GM19328 (cell line): Measurements from ENCODE around the gene HDLBP.

Experiments
- ATAC-seq: cut with Tn5 transposase; IDR thresholded peaks from one replicate; pipeline ENCODE4 v1.9.1; 2021; ENCODE audit warnings: mild to moderate bottlenecking, moderate library complexity; ENCODE audit not compliant: unreplicated experiment

The HDLBP gene

DNA sequence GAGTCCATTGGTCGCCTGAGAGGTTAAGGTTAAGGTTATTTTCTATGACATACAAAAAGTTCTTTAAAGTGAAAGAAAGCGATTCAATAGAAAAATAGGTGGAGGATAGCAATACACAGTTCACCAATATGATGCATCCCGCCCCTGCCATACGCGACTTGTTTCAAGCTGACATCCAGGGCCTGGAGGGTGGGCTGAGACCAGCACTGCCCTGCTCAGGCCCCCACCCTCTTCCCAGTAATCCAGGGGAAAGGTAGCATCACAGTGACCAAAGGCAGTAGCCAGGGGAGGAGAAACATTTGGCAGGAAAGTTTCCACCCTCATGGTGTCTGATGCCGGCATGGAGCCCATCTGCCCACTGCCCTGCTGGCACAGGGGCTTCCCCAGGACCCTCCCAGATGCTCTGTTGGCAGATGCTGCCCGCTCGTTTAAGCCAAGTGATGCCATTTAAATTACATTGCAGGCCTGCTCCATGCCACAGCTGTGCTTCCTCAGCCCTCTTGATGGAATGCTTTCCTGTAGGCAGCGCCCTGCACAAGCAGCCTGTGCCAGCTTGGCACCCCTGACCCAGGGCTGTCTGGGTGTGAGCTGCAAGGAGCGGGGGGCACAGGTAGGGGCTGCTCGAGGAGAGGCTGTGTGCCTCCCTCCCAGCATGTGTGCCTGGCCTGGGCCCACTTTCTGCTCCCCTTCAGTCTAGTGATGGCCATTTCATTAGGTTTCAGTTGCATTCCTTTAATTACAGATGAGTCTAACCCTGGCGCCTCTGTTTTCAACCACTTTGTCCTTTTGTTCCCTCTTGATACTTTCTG, 137.7 kb downstream of the HDLBP start:
- ATAC-seq: no peak
